HL-60/S4 treated with retinoic acid at 250 ng/mL for 4 days and 3 days (cell line): Measurements from ENCODE around the gene GNAS-AS1.
"Not testable (repeated sequence)": the region's sequence is repeated elsewhere in the genome, so short reads cannot be mapped to it uniquely, and the experiment has no call there.

Experiments used
- in situ Hi-C: fragments of 300-500 bp; cut with MboI; formaldehyde crosslinking; loops from 2 replicates; pipeline ENCODE4 v1.7.0; 2022; ENCODE audit warnings: low sequenced_read_pairs

Gene GNAS-AS1

DNA sequence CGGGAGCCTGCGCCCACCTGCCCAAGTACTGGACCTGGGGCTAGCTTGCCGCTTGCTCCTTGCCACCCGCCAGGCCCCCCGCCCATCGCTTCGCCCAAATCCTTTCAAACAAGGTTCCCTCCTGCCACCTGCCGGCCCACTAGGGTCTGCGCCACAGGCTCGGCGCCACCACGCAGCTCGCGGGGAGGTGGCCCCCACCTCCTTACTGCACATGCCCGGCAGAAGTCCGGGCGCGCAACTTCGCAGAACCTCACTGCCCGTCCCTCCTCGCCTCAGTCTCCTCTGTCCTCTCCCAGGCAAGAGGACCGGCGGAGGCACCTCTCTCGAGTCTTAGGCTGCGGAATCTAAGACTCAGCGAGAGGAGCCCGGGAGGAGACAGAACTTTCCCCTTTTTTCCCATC, 11.2 kb downstream of the GNAS-AS1 start:
- in situ Hi-C loops, result no loop called here

DNA sequence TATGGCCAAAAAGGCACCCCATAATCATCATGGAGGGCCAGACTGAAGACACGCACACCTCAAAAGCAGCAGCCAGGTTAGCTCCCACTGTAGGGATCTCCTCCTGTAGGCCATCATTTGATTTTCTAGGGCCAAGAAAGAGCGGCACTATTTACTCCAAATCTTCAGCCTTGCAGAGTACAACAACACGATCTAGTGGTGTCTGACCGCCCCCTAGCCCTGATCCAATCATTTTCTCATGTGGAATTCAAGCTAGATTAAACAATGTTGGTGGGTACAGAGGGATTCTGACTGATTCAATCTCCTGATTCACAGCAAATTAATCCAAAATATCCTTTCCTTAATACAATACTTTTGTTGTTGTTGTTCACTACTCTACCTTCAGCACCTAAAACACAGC, 12.5 kb downstream of the GNAS-AS1 start:
- in situ Hi-C loops, result no loop called here

DNA sequence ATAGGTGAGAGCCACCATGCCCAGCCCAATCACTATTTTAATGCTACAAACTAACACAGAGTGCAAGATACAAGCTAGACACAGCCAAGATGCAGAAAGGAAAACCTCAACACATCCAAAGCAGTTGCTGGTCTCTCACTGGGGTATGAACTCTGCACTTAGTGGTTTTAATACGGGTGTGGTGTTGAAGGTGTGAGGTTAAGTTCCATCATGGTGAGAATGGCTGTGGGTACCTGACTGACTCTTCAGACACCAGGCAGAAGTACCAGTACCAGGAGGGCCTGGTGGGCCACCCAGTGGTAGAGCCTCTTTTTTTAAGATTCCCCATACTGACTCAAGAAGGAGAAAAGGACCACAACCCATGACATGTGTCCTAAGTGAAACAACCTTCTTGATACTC, 13.0 kb downstream of the GNAS-AS1 start:
- in situ Hi-C loops, result no loop called here

DNA sequence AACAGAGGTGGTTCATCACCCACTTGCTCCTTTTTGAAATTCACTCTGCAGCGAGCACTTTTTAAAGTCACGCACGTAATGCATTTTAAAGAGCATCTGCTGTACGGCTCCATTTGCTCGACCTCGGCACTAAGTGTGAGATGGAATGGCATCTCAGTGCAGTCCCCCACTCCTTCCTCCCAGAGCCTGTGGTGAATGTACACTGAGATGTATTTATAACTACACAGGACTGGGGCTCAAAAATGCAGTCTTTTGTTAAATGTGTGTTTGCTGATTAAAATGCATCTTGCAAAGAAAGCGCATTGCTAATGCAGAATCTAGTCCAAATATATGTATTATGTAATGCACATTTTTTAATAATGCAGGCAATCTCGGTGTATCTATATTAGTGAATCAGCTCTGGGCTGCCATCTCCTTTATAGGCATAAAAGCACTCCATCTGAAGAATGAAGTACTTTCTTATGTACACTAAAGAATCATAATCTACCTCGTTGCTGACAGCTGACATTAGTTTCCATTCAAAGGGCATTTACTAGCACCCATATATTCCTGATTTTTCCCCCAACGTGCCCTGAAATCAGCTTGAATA, 14.0 kb downstream of the GNAS-AS1 start:
- in situ Hi-C loops, result no loop called here

DNA sequence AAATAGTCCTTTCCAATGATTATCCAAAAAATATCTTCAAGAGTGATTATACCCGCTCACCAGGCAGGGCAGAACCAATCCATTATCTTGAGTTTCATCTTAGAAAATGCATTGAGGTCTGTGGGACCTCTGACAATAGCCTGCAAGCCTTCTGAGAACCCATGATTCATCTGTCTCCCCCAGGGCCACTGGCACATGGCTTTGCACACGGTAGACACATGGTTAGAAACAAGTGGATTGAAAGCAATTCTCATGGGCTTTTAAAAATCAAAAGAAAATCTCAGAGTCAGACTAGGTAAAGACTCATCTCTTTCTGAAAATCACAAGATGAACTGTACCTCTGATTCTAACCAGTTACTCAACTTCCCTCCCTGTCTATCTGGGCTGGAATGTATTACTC, 15.5 kb downstream of the GNAS-AS1 start:
- in situ Hi-C loops, result no loop called here

DNA sequence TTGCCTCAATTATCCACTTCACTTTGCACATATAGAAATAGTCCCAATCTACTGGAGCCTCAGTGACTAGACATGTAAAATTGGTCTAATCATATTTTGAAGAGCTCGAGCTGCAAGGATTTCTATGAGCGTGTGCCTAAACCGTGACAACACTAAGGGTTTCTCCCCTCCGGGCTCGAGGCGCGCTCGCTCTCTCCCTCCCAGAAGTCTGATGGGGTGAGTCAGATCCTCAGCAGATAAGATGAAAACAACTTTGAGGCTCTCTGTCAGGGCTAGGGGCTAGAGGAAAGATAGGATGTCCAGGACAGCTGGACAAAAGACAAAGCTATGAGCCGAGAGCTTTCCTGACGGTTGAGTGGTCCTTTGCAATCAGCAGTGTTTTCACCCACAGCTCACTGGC, 16.8 kb downstream of the GNAS-AS1 start:
- in situ Hi-C loops, result no loop called here

DNA sequence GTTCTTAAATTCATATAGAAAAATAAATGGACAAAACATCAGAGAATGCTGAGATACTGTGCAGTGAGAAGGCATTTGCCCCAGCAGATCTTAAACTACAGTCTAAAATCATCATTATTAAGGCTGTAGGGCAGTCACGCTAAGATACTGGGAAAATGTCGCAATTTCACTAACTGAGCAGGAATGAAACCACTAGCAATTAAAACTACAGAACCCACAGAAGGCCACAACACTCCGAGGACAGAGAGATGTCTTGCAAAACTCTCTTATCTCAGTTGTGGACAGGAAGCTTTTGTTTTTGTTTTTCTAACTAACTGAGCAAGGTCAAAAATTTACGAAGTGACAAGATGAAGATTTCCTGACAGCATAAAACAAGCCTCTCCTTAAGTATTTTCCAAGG, 18.2 kb downstream of the GNAS-AS1 start:
- in situ Hi-C loops, result no loop called here

DNA sequence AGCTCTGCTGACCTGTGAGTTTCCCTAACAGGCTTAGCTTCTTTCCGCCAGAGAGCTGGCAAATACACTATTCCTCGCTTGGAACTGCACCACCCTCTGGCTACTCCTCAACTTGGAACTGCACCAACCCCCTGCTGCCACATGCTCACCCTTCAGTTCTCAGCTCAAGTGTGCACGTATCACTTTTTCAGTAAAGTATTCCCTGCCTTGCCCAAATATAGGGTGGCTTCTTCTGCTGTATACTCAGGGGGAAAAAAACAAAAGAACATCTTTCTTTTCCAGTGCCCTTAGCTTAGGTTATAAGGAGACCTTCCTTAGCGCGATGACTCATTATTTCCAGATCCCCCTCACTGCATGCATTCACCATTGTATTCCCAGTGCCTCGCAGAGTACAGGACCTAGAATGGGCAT, 21.2 kb downstream of the GNAS-AS1 start:
- in situ Hi-C loops, result no loop called here

DNA sequence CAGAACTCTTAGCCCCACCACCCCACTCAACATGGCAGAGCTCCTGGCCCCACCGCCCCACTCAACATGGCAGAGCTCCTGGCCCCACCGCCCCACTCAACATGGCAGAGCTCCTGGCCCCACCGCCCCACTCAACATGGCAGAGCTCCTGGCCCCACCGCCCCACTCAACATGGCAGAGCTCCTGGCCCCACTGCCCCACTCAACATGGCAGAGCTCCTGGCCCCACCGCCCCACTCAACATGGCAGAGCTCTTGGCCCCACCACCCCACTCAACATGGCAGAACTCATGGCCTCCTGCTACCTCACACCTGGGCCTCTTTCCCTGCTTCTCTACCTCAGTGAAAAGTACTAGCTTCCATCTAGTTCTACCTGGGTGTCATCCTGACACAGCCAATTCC, 21.9 kb downstream of the GNAS-AS1 start:
- in situ Hi-C loops, result not testable (repeated sequence)

DNA sequence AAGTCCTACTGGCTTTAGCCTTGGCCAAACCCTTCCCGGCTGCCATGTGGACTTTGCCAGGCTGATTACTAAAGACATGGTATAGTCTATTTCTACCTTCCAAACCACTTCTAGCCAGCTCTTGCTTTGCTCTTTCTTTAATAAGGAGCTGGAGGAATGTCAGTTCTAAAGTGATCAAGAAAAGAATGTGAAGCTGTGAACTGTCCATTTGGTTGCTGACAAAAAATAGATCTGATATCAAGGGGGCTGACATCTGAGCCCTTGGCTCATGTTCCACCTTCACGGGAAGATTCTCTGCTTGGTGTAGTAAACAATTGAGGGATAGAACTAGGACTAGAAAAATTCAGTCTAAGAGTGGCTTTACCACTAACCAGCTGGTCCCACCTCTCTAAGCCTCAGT, 22.6 kb downstream of the GNAS-AS1 start:
- in situ Hi-C loops, result no loop called here

DNA sequence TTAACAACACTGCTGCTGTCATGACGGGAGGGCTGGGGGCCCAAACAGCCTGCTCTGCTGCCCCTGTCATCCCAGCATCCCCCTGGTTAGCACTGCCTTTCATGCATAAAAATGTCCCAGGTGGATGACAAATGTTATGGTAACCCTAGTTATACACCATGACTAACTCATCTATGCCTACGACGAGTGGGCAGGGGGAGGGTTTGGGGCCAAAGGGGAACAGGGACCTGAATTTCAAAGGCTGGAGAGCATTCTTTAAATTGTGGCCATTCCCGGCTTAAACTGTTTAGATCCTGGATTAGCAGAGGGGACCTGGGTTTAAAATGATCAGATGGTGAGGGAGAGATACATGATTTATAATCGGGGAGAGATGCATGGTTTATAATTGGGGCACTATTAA, 24.4 kb downstream of the GNAS-AS1 start:
- in situ Hi-C loops, result no loop called here

DNA sequence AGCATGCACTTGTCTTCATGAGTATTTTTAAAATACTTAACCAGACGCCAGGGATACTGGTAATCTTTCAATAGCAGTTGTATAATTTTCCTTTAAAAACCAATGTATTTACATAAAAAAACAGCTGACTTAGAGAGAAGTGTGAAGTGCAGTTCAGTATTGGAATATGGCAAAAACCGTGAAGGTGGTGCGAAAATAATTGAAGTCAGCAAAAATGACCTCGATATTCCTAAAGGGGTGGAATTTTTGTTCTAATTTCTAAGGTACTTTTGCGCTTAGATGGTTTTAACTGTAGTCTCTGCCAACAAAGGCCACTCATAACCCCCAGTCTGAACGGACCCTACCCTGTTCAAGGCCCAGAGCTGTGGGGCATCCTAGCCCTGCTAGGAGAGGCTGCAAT, 25.3 kb downstream of the GNAS-AS1 start:
- in situ Hi-C loops, result no loop called here

DNA sequence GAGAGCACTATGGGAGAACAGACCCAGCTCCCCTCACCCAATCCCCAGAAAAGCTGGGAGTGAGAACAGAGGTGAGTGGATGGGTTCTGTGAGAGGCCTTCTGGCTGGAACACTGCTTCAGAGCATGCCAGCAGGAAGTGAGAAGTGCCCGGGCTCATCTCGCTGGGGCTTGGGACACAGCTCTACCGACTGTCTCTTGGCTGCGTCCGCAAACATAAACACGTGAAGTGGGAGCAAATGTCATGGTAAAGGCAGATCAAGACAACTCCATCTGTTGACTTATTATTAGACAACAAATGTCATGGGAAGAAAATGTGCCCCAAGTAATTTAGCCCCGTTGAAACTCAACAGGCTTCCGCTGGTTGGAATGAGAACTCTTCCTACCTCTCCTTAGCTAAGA, 25.9 kb downstream of the GNAS-AS1 start:
- in situ Hi-C loops, result no loop called here

DNA sequence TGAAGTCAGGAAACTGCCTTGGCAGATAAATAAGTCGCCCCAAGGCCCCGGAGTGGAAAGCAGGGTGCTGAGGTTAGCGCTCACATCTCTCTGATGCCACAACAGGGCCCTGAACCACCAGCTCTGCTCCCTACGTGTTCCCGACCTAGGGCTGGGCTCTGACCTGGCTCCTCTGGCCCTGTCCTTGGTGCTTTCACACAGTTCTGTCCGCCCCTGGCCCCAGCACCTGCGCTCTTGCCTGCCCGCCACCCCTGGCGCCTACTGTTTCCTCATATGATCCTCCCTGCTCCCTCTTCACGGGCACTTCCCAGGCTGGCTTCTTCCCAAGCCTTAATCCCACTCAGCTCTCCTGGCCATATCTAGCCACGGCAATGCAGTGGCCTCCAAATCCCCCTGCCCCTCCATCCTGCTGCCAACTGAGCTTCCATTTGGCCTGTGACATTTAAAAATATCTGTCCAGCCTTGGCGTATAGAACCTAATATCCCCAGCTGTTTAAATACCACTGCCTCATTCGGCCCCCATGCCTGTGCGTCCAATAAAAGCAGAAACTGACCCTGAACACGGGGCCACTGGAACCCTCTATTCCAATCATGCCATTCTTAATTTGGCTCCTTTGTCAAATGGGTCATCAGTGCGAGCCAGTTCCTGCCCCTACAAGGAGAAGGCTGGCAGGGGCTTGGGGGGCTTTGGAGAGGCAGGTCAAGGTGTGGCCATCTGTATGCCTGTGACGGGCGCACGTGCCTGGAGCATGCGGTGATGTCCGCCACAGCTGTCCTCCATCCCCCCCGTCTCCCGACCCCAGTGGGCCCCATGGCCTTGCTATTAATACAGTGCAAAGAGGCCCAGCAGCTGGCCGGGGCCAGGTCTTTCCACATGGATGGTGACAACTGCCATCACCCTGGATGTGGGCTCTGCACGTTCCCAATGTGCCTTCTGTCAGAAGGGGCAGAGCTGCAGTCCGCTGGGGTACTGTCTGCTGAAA, 27.7 kb downstream of the GNAS-AS1 start:
- in situ Hi-C loops, result no loop called here

DNA sequence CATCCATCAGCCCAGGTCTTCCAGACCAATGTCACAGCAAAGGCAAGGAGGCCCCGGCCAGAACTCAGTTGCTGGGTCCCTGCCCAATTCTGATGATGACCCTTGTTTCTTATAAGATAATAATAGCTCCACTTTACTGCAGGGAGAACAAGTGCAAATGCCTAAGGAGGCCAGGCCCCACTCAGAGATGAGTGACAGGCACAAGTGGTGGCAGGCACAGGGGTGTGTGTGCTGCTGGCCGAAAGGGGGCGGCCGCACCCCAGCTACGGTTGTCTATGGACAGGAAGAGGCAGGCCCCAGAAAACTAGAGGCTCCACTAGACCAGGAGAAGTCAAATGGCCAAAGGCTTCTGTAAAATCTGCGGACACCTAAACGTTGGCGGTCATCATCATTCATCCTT, 28.6 kb downstream of the GNAS-AS1 start:
- in situ Hi-C loops, result no loop called here

DNA sequence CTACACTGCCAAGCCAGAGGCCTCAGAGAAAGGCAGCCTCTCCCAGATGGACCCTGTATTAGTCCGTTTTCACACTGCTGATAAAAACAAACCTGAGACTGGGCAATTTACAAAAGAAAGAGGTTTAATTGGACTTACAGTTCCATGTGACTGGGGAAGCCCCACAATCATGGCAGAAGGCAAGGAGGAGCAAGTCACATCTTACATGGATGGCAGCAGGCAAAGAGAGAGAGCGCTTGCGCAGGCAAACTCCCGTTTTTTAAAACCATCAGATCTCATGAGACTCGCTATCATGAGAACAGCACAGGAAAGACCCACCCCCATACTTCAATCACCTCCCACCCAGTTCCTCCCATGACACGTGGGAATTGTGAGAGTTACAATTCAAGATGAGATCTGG, 30.2 kb downstream of the GNAS-AS1 start:
- in situ Hi-C loops, result not testable (repeated sequence)

DNA sequence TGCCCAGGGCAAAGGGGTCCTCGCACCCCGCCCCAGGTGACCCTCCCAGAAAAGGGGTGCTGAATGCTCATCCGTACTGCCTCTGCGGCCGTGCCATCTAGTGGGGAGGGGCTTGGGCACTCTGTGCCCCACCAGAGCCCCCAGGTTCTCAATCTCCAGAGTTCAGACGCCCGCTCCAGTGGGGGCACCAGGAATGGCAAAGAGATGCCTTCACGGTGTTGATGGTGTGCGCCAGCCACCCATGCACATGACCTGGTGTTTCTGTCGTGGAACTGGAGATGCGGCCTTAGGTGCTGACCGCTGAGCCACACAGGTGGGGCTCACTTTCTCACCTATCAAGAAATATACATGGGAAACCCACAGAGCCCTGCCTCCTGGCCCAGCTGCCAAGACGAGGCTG, 30.8 kb downstream of the GNAS-AS1 start:
- in situ Hi-C loops, result no loop called here

DNA sequence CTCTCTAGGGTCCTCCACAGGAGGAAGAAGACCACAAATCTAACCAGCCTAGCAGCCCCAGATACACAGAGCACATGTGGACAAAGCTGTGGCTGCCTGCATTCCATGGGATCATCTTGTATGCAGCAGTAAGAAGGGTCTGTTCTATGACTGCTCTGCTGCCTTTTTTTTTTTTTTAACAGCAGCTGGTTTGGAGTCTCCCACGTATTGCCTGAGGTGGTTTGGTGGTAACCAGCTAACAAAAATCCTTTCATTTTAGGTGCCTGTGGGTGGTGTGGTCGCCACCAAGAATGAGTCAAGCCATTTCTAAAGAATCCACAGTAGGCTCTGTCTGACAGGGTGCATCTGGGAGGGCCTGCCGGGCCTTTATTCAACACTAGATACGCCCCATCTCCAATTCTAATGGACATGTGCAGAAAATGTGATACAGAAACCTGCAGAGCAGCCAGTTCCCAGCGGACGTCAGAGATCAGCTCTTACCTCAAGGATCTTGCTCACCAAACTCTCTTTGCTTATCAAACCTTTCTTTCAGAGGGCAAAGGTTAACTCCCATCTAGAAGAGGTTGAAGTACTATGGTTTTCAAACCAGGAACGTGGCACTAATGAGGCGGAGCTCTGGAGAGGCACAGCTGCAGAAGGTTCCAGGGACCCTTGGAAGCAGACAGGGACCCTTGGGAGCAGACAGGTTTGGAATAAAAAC, 32.0 kb downstream of the GNAS-AS1 start:
- in situ Hi-C loops, result no loop called here

DNA sequence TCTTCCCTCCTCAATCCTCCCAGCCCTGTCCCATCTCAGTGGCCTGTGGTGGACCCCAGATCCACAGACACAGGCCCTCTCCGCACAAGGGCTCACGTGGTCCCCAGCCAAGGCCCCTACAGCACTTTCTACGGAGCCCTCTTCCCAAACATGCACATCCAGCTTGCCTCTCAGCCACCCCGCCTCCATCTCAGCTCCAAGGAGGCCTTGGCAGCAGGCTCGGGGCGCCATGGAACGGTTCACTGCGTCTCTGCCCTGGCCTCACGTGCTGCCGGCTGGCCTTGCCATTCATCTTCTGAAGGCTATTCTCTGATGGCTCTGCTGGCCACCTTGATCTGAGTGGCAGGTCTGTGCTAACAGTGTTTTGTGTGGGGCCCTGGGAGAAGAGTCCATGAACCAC, 33.0 kb downstream of the GNAS-AS1 start:
- in situ Hi-C loops, result no loop called here

DNA sequence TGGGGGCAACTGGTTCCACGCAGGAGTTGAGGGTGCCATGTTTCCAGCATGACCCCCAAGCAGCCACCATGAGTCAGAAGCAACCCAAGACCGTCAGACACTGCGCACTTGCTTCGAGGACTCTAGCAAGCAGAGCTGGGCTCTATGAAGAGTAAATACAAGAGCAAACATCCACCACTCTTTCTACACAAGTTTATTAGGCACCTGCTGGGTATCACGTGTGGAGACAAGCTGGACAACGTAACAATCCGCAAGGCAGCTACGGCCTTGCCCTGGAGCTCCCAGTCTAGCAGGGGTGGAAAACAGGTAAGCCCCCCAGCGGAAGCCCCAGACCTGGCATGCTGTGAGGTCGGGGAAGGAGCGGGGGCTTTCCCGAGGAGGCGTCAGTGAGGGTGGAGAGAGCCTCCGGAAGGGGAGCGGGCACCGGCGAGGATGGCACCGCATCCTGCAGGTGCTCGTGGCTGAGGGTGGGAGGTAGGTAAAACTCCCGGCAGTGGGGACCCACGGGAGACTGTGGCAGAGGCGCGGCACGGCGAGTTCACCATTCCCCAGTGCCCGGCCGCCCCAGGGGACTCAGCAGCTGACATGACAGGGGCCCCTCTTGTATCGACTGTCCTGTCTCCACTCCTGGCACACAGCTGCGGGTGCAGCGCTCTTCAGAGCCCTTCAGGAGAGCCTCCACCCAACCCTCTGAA, 33.6 kb downstream of the GNAS-AS1 start:
- in situ Hi-C loops, result no loop called here

DNA sequence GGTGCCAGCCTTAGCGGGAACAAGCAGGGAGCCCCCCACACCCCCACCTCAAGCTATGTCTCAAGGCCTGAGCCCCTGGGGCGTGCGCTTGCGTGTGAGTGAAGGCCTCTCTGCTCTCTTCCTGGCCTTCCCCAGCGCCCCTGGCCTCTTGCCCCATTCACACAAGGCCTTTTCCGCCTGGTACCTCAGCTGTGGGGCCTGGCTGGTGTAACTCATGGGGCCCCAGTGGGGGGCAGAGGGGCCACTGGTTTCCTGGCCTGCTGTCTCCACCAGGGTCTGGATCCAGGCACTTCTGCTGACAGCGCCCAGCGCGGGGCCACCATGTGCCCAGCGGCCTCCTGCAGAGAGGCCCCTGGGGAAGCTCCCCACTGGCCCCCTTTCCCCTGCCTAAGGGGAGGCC, 34.7 kb downstream of the GNAS-AS1 start:
- in situ Hi-C loops, result no loop called here
